Esophagus muscularis mucosa (tissue), 3 donors: ENCODE results near the gene KBTBD4.

Source experiments
- POLR2A ChIP-seq: fragments of 450-650 bp; IDR thresholded peaks from one replicate; pipeline ENCODE4 v1.6.1; 2017; ENCODE audit warnings: antibody characterized with exemption, moderate library complexity, mild to moderate bottlenecking, low read depth
- TF ChIP-seq, protein P1 (sequence below), 3 experiments: fragments of 200-600 bp in 2 of 3; fragments of 450-650 bp in 1 of 3; sonication (generic) in 2 of 3; IDR thresholded peaks; one replicate each; pipeline ENCODE4 v1.5.1; 2017 to 2019; ENCODE audit warnings: antibody characterized with exemption in 3 of 3, mild to moderate bottlenecking in 2 of 3, moderate library complexity in 1 of 3

DNA sequence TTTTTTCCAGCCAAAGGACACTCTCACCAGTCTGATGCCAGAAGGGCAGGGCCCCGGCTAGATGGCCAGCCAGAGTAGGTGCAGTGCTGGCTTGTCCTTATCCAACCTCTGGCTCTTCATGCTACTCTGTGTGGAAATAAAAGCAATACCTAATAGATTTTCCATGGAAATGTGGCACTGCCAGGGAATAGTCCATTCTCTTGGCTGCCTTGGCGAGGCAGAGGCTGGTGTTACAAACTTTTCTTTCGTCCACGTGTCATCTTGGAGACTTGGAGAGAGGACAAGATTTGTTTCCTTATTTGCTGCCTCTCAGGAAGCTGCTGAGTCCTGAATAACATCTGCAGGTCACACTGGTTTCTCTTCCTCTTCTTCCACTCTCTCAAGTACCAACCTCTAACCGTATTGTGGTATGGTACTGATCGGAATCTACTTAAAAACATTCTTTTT is 32.6 kb upstream of the KBTBD4 start:
- TF ChIP-seq, protein P1, sequence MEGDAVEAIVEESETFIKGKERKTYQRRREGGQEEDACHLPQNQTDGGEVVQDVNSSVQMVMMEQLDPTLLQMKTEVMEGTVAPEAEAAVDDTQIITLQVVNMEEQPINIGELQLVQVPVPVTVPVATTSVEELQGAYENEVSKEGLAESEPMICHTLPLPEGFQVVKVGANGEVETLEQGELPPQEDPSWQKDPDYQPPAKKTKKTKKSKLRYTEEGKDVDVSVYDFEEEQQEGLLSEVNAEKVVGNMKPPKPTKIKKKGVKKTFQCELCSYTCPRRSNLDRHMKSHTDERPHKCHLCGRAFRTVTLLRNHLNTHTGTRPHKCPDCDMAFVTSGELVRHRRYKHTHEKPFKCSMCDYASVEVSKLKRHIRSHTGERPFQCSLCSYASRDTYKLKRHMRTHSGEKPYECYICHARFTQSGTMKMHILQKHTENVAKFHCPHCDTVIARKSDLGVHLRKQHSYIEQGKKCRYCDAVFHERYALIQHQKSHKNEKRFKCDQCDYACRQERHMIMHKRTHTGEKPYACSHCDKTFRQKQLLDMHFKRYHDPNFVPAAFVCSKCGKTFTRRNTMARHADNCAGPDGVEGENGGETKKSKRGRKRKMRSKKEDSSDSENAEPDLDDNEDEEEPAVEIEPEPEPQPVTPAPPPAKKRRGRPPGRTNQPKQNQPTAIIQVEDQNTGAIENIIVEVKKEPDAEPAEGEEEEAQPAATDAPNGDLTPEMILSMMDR (IDR thresholded peaks at IDR 0.05) = no peak
- TF ChIP-seq POLR2A = no peak
